Stimulated activated CD4-positive, alpha-beta T cell treated with anti-CD3 and anti-CD28 coated beads, TNF-alpha, amount 100 ng/mL, for 1 hour (primary cell): ENCODE results near the gene BEGAIN.

Experiments used
- DNase-seq, 3 donors: peaks; one replicate each; pipeline ENCODE4 v3.0.0-alpha.2; 2020; ENCODE audit warnings: low read depth in 3 of 3, low spot score in 1 of 3

BEGAIN gene

GRCh38 chr14:100601914-100602313, 14.7 kb upstream of the BEGAIN start:
- DNase-seq = no peak

DNA sequence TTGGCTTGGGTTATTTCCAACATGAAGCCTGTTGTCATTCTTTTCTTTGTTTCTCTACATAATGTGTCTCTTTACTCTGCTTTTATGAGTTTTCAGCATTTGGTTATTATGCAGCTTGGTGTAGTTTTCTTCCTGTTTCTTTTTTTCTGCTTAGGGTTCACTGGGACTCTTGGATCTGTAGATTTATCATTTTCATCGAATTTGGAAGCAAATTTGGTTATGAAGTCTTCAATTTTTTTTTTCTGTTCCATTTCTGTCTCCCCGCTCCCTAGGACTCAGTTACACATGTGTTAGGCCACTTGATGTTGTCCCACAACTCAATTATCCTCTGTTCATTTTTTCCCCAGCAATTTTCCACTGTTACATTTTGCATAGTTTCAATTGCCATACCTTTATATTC, 13.8 kb upstream of the BEGAIN start:
- no peak for DNase-seq

- DNase-seq = no peak
Measured at GRCh38 chr14:100599981-100600380, 12.8 kb upstream of the BEGAIN start.

- no peak for DNase-seq
Measured at GRCh38 chr14:100594625-100594951, 7.4 kb upstream of the BEGAIN start.

GRCh38 chr14:100593751-100594624, 6.8 kb upstream of the BEGAIN start:
- no peak for DNase-seq

DNA sequence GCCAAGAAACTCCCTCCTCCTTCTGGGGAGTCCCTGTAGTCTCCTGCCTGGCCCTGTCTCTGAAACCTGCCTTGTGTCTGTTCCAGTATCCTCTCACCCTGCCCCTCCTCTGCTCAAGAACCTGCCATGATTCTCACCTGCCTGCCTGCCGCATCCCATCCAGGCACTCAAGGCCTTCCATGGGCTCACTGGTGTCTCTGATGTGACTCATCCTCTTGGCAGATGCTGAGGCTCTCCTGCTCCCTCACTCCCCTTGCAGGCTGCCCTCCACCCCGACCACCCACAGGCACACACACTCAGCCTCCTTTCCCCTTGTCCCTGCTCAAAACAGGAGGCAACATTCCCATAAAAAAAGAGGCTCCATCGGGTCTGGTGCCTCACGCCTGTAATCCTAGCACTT, 5.8 kb upstream of the BEGAIN start:
- DNase-seq = no peak

GRCh38 chr14:100592461-100592891, 5.3 kb upstream of the BEGAIN start:
- no peak for DNase-seq

GRCh38 chr14:100591453-100592371, 4.5 kb upstream of the BEGAIN start:
- DNase-seq = no peak

DNA sequence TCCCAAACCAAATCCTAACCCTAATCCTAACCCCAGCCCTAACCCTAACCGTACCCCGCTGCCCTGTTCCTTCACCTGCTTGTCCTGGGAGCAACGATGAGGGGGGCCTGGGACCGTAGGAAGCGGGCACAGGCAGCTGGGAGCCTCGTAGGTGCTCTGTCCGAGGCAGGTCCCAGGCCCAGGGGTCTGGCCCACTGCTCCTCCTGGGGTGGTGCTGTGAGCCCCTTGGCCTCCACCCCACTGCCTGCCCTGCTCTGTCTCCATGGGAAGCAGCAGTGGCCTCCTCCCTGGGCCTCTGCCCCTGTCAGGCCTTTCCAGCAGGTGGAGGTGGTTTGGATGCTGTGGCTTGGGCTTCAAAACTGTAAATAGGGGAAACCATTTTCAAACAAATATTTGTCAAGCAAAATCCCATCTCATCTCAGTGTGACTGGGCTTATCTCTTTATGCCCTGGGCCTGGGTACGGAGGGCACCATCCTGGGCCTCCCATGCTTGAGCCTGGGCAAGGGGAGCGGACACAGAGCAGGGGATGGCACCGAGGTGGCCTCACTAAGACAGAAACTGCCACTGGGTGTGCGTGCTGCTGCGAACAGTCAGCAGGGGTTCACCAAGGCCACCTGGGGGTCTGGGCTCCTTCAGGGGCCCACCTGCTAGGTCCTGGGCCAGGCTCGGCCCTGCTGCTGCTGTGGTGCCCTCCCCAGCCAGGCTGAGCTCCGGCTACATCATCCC, 3.7 kb upstream of the BEGAIN start:
- DNase-seq = no peak

DNA sequence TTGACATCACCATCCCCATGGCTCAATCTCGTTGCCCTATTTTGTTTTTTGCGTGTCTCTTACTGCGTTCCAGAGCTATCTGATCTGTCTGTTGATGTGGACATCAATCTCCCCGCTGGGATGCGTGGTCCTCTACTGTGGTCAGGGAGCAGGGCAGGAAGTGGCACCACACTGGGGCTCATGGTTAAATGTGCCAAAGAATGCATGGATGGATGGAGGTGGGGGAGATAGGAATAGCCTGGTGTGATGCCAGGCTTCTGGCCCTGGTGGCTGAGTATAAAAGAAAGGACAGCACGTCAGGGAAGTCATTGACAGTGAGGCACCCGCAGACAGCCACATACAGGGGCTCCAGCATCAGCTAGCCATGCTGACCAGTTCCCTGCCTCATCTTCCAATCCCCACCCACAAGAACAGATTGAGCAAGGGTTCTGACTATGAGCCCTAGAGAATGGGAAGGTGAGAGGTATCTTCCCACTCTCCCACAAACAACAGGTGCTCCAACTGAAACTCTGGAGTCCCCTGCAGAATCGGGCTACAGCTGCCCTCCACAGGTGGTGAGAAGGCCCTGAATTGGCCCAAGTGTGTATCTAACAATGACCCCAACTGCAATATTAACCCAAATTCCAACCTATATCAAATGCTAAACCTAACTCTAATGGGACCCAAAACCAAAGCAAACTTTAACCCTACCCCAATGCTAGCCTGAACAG, 2.7 kb upstream of the BEGAIN start:
- DNase-seq = no peak

DNA sequence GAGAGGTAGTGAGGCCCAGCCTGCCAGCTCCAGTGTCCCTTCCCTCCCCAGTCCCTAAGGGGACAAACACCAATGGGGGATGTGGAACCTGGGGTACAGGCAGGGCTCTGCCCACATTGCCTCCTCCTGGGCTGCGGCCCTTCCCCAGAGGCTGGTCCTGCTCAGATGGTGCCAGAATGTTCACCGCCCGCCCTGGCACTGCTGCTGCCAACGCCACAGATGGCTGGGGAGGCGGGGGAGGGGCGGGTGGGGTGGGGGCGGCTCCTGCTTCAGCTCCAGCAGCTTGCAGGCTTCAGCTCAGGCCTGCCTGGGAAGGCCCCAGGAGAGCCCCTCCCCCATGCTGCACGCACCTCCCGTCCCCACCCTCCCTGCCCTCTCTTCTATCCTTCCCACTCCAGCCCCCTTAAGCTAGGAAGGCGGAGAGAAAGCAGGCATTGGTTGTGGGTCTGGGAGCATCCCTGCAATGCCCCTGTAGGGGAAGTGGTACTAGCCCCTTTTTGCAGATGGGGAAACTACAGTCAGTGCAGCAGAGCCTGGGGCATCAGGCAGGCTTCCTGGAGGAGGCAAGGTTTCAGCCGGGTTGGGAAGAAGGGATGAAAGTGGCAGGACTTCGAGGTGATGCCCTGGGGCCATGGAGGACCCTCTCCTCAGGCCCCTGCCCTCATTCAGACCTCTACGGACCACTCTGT, 2.0 kb upstream of the BEGAIN start:
- no peak for DNase-seq

DNA sequence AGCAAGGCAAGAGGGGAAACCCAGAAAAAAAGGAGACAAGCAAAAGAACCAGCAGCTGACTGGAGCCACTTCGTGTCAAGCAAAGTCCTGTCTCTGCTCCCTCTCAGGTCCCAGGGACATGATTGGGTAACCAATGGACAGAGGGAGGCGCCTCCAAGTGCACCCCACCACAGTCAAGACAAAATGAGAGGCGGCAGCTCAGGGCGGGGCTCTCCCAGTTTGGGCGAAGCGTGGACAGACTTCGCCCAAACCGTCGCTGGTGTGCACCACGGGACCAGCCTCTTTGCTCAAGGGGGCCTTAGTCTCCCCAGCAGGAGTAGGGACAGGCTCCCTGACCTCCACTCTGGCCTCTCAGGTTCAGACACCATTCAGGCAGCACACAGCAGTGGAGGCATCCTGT, 1.5 kb upstream of the BEGAIN start:
- DNase-seq = no peak

GRCh38 chr14:100587763-100588411, 670 bp upstream of the BEGAIN start:
- no peak for DNase-seq

DNA sequence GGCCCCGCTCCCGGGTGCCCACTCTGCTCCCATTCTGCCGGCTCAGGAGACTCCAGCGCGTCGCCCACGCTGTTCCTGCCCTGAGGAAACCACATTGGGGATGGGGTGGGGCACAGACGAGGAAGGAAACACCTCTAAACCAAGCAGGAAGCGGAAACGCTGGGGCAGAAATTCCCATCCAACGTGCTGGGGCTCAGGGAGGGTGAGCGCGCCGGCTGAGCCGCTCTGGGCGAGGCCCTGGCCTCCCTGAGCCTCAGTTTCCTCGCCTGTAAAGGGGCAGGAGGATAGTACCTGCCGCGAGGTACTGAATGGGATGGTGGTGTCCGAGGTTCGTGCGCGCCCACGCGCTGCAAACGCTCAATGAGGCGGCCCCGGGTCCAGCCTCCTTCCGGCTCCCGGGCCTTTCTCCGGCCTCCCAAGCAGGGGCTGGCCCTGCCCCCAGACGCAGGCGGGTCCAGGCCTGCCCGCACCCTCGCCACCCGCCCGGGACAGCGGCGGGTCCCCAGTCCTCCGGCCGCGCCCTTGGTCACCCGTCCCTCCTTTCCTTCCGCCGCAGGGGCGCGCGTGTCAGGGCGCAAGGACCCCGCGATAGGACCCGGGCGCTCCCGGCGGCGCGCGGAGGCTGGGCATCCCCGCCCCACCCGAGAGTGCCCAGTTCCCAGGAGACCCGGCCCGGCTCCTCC, 673 bp downstream of the BEGAIN start:
- DNase-seq = no peak

DNA sequence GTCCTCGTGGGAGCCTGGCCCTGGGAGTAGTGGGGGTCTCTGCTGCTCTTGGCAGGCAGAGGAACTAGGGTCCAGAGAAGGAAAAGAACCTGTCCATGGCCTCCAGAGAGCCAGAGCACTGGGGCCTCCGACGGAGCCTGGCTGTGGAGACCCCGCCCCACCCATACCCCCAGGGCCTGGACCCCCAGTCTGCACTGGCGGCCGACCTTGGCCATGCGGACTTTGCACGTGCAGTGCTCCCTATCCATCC, 1.1 kb downstream of the BEGAIN start:
- DNase-seq = no peak

DNA sequence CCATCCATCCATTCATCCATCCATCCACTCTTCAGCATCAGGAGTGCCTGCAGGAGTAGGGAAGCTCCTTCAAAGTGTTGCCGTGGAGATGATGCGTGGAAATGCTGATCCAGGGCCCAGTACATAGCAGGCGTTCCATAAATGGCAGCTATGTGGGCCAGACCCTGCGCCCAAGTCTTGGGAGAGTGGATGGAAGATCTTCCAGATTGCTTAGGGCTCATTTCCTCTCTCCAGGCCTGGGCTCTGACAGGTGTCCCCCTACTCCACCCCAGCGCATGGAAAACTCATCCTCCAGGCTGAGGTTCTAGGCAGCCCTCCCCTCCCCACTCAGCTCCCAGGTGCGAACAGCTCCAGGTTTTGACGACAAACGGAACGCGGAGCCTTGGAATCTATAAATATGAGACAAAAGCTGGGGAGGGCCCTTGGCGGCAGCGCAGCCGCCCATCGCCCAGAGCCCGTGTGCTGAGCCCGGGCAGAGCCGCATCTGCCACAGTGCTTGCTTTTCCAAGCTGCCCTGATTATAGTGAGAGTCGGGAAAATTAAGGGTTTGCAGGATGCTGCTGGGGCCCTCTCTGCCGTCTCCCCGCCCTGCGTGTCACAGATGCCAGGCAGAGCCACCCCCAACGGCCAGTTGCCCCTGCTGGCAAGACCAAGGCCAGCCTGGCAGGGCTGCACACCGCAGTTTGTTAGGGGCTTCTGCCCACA, 1.6 kb downstream of the BEGAIN start:
- no peak for DNase-seq

DNA sequence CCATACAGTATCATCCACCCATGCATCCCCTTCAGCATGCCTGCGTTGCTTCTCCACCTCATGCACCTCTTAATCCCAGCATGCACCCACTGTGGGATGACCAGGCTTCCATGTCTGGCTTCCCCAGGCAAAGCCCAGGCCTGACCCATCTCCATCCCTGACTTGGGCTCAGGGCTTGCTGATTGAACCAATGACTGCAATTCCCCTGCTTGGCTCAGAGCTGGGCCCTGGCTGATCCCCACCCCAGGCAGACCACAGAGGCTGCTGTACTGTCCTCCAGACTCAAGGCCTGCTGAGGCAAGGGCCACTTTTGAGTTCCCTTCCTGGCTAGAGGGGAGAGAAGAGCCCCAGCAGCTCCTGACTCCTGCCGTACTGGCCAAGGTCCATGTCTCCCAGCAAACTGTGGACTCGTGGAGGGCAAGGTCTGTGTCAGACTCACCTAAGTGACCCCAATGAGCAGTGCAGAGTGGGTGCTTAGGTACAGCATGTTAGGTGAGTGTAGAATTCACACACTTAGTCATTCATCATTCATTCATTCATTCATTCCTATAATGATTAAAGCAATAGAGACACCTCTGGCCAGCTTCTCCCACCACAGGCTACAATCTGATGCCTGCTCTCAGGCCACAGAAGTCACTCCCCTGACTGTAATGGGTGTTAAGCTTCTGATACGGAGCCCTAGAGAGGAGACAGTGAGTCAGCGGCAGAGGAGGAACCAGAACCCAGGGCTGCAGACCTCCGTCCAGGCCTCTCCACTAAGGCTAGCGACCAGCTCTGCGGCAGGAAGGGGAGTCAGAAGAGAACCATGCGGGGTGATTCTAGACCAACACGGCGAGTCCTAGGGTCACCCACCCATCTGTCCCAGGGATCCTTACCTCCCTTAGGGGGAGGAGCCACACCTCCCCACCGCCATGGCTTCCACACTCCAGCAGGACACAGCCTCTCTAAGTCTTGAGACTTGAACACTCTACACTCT, 2.9 kb downstream of the BEGAIN start:
- DNase-seq = no peak

- DNase-seq = no peak
Measured at GRCh38 chr14:100583245-100583644, 4.0 kb downstream of the BEGAIN start.
